Ovary (tissue), 3 donors: ENCODE data around the gene OSBPL5.

Source experiments
- CTCF ChIP-seq, 3 donors: fragments of 450-650 bp in 2 of 3; fragments of 200-600 bp in 1 of 3; IDR thresholded peaks; one replicate each; pipeline versions ENCODE4 v1.5.1 to v1.8.0; 2016 to 2022; ENCODE audit warnings: antibody characterized with exemption in 3 of 3, mild to moderate bottlenecking in 1 of 3
- EP300 ChIP-seq: sonication (generic); formaldehyde crosslinking; IDR thresholded peaks from one replicate; pipeline ENCODE4 v1.6.1; 2017; ENCODE audit warnings: antibody characterized with exemption
- donor health status: DM: no; HTN: no; CAD: no.

- TF ChIP-seq CTCF (IDR thresholded peaks at IDR 0.05), result no peak
- no peak for TF ChIP-seq EP300
These were observed 32.9 kb upstream of the OSBPL5 start for GRCh38 chr11:3197878-3198528.
